HCT116 (cell line): Measurements from ENCODE around the gene LRIG1. TPM values are rescaled to one million over a fixed set of nuclear protein-coding genes. Genes with fewer than 3 reads are reported as not detected.

Experiments
- ATAC-seq: fragments of 200-7000 bp; cut with Tn5 transposase; 2 replicates; pipeline ENCODE4 v1.9.1; 2020; ENCODE audit warnings: mild to moderate bottlenecking, moderate library complexity
- BruUV-seq: library from RNA; stranded (reverse); fragments of 400-500 nt; replicated peaks from 2 replicates; lab custom pipeline; 2021; lab: Mats Ljungman, UMichigan
- CTCF ChIA-PET: fragments of 300-600 bp; sonication (Branson Sonifier 250); formaldehyde crosslinking; loops from one replicate; lab custom pipeline; 2021; ENCODE audit warnings: antibody characterized with exemption; lab: Charles Lee
- POLR2A ChIA-PET: fragments of 300-600, 350-600 bp; sonication (Branson Sonifier 250); formaldehyde crosslinking; loops from one replicate; lab custom pipeline; 2021; ENCODE audit warnings: antibody characterized with exemption; lab: Charles Lee
- RAD21 ChIA-PET, 2 experiments: fragments of 300-600 bp; sonication (Branson Sonifier 250); formaldehyde crosslinking; loops; one replicate each; lab custom pipeline; 2023; ENCODE audit warnings: low total read pairs in 2 of 2; ENCODE audit not compliant: uncharacterized antibody in 2 of 2, unreplicated experiment in 2 of 2, low non-redundant PET in 1 of 2; lab: Charles Lee
- DNase-seq: peaks from one replicate; pipeline ENCODE4 v3.0.0-alpha.2; 2010; ENCODE audit warnings: low read depth, low spot score
- H2AFZ ChIP-seq: fragments of 200-600 bp; shearing (Covaris generic), sonication (generic); 2 replicates; pipeline ENCODE4 v1.6.1; 2017; ENCODE audit warnings: low read depth, mixed run types, mixed read lengths, antibody characterized with exemption, low read length; ENCODE audit not compliant: poor library complexity, severe bottlenecking
- H3K27ac ChIP-seq: 2 replicates; pipeline ENCODE4 v1.5.1; 2012; ENCODE audit warnings: low read depth, low read length
- H3K27me3 ChIP-seq: fragments of 200-600 bp; sonication (generic); 2 replicates; pipeline ENCODE4 v1.6.1; 2016; ENCODE audit warnings: mixed run types, low read length, mixed read lengths; ENCODE audit not compliant: insufficient read depth
- H3K36me3 ChIP-seq, 2 experiments: fragments of 200-500 bp in 1 of 2; fragments of 200-600 bp in 1 of 2; sonication (Bioruptor generic) in 1 of 2; sonication (generic) in 1 of 2; 2 replicates each; pipeline versions ENCODE4 v1.5.1 to v1.6.1; 2014 to 2016; ENCODE audit warnings: low read length in 2 of 2, inconsistent platforms in 1 of 2, mixed read lengths in 1 of 2, mixed run types in 1 of 2; ENCODE audit not compliant: insufficient read depth in 2 of 2, control insufficient read depth in 1 of 2
- H3K4me1 ChIP-seq, 2 experiments: fragments of 200-600 bp in 1 of 2; sonication (generic) in 1 of 2; 2 replicates each; pipeline versions ENCODE4 v1.5.1 to v1.6.1; 2012 to 2017; ENCODE audit warnings: low read length in 2 of 2, inconsistent platforms in 1 of 2, mild to moderate bottlenecking in 1 of 2, mixed read lengths in 1 of 2, mixed run types in 1 of 2, moderate library complexity in 1 of 2; ENCODE audit not compliant: insufficient read depth in 2 of 2, control insufficient read depth in 1 of 2
- H3K4me2 ChIP-seq: fragments of 200-600 bp; sonication (generic); 2 replicates; pipeline ENCODE4 v1.6.1; 2017; ENCODE audit warnings: mixed run types, low read length, mixed read lengths
- H3K4me3 ChIP-seq, 2 experiments: fragments of 200-600 bp in 1 of 2; sonication (generic) in 1 of 2; replicated peaks in 1 of 2; 2 replicates each; pipeline ENCODE4 v1.5.1; 2011 to 2016; ENCODE audit warnings: low read length in 2 of 2, control low read depth in 1 of 2, low read depth in 1 of 2, mild to moderate bottlenecking in 1 of 2, mixed read lengths in 1 of 2, mixed run types in 1 of 2
- H3K79me2 ChIP-seq: fragments of 200-600 bp; sonication (generic); 2 replicates; pipeline ENCODE4 v1.6.1; 2017; ENCODE audit warnings: mild to moderate bottlenecking, mixed run types, low read length, moderate library complexity, mixed read lengths; ENCODE audit not compliant: insufficient read depth
- H3K9ac ChIP-seq: fragments of 200-600 bp; sonication (generic); 2 replicates; pipeline ENCODE4 v1.6.1; 2016; ENCODE audit warnings: low read length, mixed read lengths
- H3K9me2 ChIP-seq: fragments of 200-600 bp; sonication (generic), shearing (Covaris generic); 2 replicates; pipeline ENCODE4 v1.6.1; 2017; ENCODE audit warnings: mixed run types, mild to moderate bottlenecking, moderate library complexity; ENCODE audit not compliant: insufficient read depth
- H3K9me3 ChIP-seq, 2 experiments: fragments of 200-500 bp in 1 of 2; fragments of 200-600 bp in 1 of 2; sonication (Bioruptor generic) in 1 of 2; sonication (generic) in 1 of 2; 2 replicates each; pipeline ENCODE4 v1.6.1; 2014 to 2017; ENCODE audit warnings: low read length in 2 of 2, mixed read lengths in 2 of 2, inconsistent platforms in 1 of 2, low read depth in 1 of 2, mild to moderate bottlenecking in 1 of 2, mixed run types in 1 of 2, moderate library complexity in 1 of 2; ENCODE audit not compliant: control insufficient read depth in 1 of 2, insufficient read depth in 1 of 2
- H4K20me1 ChIP-seq: fragments of 200-600 bp; sonication (generic), shearing (Covaris generic); 2 replicates; pipeline ENCODE4 v1.6.1; 2017; ENCODE audit warnings: mixed run types, mild to moderate bottlenecking, moderate library complexity; ENCODE audit not compliant: insufficient read depth
- ATF3 ChIP-seq: IDR thresholded peaks from 2 replicates; pipeline ENCODE4 v1.6.1; 2012
- CEBPB ChIP-seq: IDR thresholded peaks from 2 replicates; pipeline ENCODE4 v1.6.1; 2012; ENCODE audit warnings: low read depth
- CTCF ChIP-seq, 3 experiments: fragments of 200-600 bp in 1 of 3; sonication (generic) in 1 of 3; IDR thresholded peaks in 2 of 3; conservative IDR thresholded peaks in 1 of 3; 2 replicates each; pipeline ENCODE4 v1.5.1; 2012 to 2017; ENCODE audit warnings: low read depth in 2 of 3, low read length in 2 of 3, antibody characterized with exemption in 1 of 3, borderline replicate concordance in 1 of 3, control low read depth in 1 of 3, mild to moderate bottlenecking in 1 of 3, mixed read lengths in 1 of 3, mixed run types in 1 of 3, moderate library complexity in 1 of 3; ENCODE audit not compliant: insufficient read depth in 1 of 3
- EGR1 ChIP-seq: IDR thresholded peaks from 2 replicates; pipeline ENCODE4 v1.6.1; 2012; ENCODE audit warnings: low read depth
- ELF1 ChIP-seq: IDR thresholded peaks from 2 replicates; pipeline ENCODE4 v1.6.1; 2012; ENCODE audit warnings: low read depth, borderline replicate concordance
- EZH2 ChIP-seq: fragments of 200-600 bp; sonication (generic); IDR thresholded peaks from 2 replicates; pipeline ENCODE4 v1.6.1; 2017; ENCODE audit warnings: antibody characterized with exemption, mixed run types
- EZH2phosphoT487 ChIP-seq: fragments of 200-600 bp; IDR thresholded peaks from 2 replicates; pipeline ENCODE4 v1.6.1; 2018; ENCODE audit warnings: antibody characterized with exemption, borderline replicate concordance
- FOSL1 ChIP-seq: IDR thresholded peaks from 2 replicates; pipeline ENCODE4 v1.6.1; 2012; ENCODE audit warnings: low read depth
- POLR2A ChIP-seq: IDR thresholded peaks from 2 replicates; pipeline ENCODE4 v1.7.0; 2011; ENCODE audit warnings: borderline replicate concordance; ENCODE audit not compliant: insufficient read depth, insufficient read length; ENCODE audit errors: extremely low read depth
- POLR2AphosphoS5 ChIP-seq: IDR thresholded peaks from 2 replicates; pipeline ENCODE4 v1.6.1; 2011; ENCODE audit warnings: mild to moderate bottlenecking, low read depth, low read length, moderate library complexity
- RAD21 ChIP-seq: IDR thresholded peaks from 2 replicates; pipeline ENCODE4 v1.6.1; 2012; ENCODE audit warnings: low read depth, mild to moderate bottlenecking
- SIN3A ChIP-seq: IDR thresholded peaks from 2 replicates; pipeline ENCODE4 v1.6.1; 2012; ENCODE audit warnings: low read depth
- SRF ChIP-seq: IDR thresholded peaks from 2 replicates; pipeline ENCODE4 v1.6.1; 2012; ENCODE audit warnings: low read depth
- TCF7L2 ChIP-seq: IDR thresholded peaks from 2 replicates; pipeline ENCODE4 v1.7.0; 2011; ENCODE audit warnings: borderline replicate concordance, inconsistent platforms; ENCODE audit not compliant: insufficient read depth, insufficient read length; ENCODE audit errors: extremely low read depth
- YY1 ChIP-seq: IDR thresholded peaks from 2 replicates; pipeline ENCODE4 v1.6.1; 2011; ENCODE audit warnings: low read length, low read depth, moderate library complexity, mild to moderate bottlenecking; ENCODE audit not compliant: insufficient replicate concordance; ENCODE audit errors: extremely low read depth
- ZFX ChIP-seq: fragments of 450-650 bp; IDR thresholded peaks from 2 replicates; pipeline ENCODE4 v1.6.1; 2017
- ZNF274 ChIP-seq: fragments of 200-500 bp; sonication (Bioruptor generic); IDR thresholded peaks from 2 replicates; pipeline ENCODE4 v1.6.1; 2014; ENCODE audit warnings: mild to moderate bottlenecking, low read depth, low read length, inconsistent platforms
- intact Hi-C: fragments of 100-400 bp; cut with micrococcal nuclease; formaldehyde crosslinking; loops from 2 replicates; pipeline ENCODE4 v1.10.0; 2022
- total RNA-seq: library from RNA; stranded (reverse); gene quantifications from one replicate; pipeline ENCODE4 v1.2.1, GENCODE V29; 2021; ENCODE audit not compliant: unreplicated experiment
- TF ChIP-seq, protein P1 (sequence below): IDR thresholded peaks from 2 replicates; pipeline ENCODE4 v1.6.1; 2011; ENCODE audit warnings: mild to moderate bottlenecking, low read length, moderate library complexity; ENCODE audit not compliant: insufficient replicate concordance; ENCODE audit errors: extremely low read depth
- TF ChIP-seq, protein P2 (sequence below): IDR thresholded peaks from 2 replicates; pipeline ENCODE4 v1.6.1; 2012

Gene LRIG1
- total RNA-seq, 1 experiment from 2014 or later, result 3.1 TPM

- Histone ChIP-seq H3K79me2 (no peaks in the 10 kb centered on the region), H3K9me2 (no peaks in the 10 kb centered on the region), H3K4me3 (no peak overlapping the region), H3K36me3 (no peaks in the 10 kb centered on the region), H3K27me3 (peaks cover 31% of the 10 kb centered on the region; the same call in 1 of the 2 replicates), H3K4me1 (peaks cover 0 to 12% of the 10 kb centered on the region in 2 experiments; a peak in 2 of 4 replicates), H3K9ac (no peak overlapping the region)
- intact Hi-C loops, result no loop called here
- RAD21 ChIA-PET, result interaction anchor here in 1 of 2 experiments (0.6 kb wide), 1 partner anchor 43 kb away, joined by 3 read pairs; no protein-coding TSS in a partner anchor
- DNase-seq, result no peak
- TF ChIP-seq CTCF (IDR thresholded peaks at IDR 0.05 in 2 of 3, conservative IDR thresholded peaks at IDR 0.05 in 1 of 3; ENCODE audit: borderline replicate concordance in 1 of 3, insufficient read depth in 1 of 3, low read depth in 2 of 3, low read length in 2 of 3) (no peak), ZFX (no peak), POLR2A (no peak), EGR1 (no peak), YY1 (no peak), TCF7L2 (no peak), POLR2AphosphoS5 (no peak), SRF (no peak), EZH2 (no peak), ZNF274 (no peak), SIN3A (no peak), EZH2phosphoT487 (no peak), FOSL1 (no peak), ATF3 (no peak), RAD21 (no peak), CEBPB (no peak), ELF1 (no peak)
- TF ChIP-seq, protein P1, sequence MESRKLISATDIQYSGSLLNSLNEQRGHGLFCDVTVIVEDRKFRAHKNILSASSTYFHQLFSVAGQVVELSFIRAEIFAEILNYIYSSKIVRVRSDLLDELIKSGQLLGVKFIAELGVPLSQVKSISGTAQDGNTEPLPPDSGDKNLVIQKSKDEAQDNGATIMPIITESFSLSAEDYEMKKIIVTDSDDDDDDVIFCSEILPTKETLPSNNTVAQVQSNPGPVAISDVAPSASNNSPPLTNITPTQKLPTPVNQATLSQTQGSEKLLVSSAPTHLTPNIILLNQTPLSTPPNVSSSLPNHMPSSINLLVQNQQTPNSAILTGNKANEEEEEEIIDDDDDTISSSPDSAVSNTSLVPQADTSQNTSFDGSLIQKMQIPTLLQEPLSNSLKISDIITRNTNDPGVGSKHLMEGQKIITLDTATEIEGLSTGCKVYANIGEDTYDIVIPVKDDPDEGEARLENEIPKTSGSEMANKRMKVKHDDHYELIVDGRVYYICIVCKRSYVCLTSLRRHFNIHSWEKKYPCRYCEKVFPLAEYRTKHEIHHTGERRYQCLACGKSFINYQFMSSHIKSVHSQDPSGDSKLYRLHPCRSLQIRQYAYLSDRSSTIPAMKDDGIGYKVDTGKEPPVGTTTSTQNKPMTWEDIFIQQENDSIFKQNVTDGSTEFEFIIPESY, result no peak
- TF ChIP-seq, protein P2, sequence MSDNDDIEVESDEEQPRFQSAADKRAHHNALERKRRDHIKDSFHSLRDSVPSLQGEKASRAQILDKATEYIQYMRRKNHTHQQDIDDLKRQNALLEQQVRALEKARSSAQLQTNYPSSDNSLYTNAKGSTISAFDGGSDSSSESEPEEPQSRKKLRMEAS, result no peak
- TF ChIP-seq, all 23 proteins: peak for 0
- ChIA-PET POLR2A (no interaction called here), CTCF (no interaction called here)
- no peaks in the 10 kb centered on the region for H3K9me3 ChIP-seq
- no peak overlapping the region for H2AFZ ChIP-seq
- ATAC-seq, result no peak
- H3K27ac ChIP-seq, result no peak overlapping the region
- no peaks in the 10 kb centered on the region for H4K20me1 ChIP-seq
- no peak overlapping the region for H3K4me2 ChIP-seq
- no TSS peak for BruUV-seq
These were observed 3.4 kb downstream of the LRIG1 start for GRCh38 chr3:66497288-66497984.
